Stomach (tissue), 4 donors: ENCODE data around the gene CERT1.
A peak's percentile ranks its signal among the peaks of the same experiment; 100 is the strongest.

Experiments used
- CTCF ChIP-seq, 7 experiments: fragments of 450-650 bp in 4 of 7; fragments of 200-600 bp in 3 of 7; sonication (generic) in 3 of 7; IDR thresholded peaks; one replicate each; pipeline ENCODE4 v1.5.1; 2016 to 2019; ENCODE audit warnings: antibody characterized with exemption in 7 of 7, control low read depth in 2 of 7, mild to moderate bottlenecking in 1 of 7
- POLR2AphosphoS5 ChIP-seq, 3 donors: sonication (generic); formaldehyde crosslinking; IDR thresholded peaks; one replicate each; pipeline ENCODE4 v1.6.1; 2016; ENCODE audit warnings: antibody characterized with exemption in 3 of 3

- peak in 5 of 7 experiments; percentile 24 to 88 (median 43) for TF ChIP-seq CTCF (IDR thresholded peaks at IDR 0.05)
- peak in 1 of 3 donors; percentile 6 for TF ChIP-seq POLR2AphosphoS5 (IDR thresholded peaks at IDR 0.05)
Observed at GRCh38 chr5:75335952-75336614, 175.3 kb downstream of the CERT1 start.
